ENCODE results near the gene CNOT1. TPM values are rescaled to one million over a fixed set of nuclear protein-coding genes. Genes with fewer than 3 reads are reported as not detected.

CNOT1 gene
- total and polyA plus RNA-seq, 10 of the 15 experiments (the other 5 are each of a cell fraction or from before 2014, with no cell fraction given): 101 to 246 (median 175) TPM

DNA sequence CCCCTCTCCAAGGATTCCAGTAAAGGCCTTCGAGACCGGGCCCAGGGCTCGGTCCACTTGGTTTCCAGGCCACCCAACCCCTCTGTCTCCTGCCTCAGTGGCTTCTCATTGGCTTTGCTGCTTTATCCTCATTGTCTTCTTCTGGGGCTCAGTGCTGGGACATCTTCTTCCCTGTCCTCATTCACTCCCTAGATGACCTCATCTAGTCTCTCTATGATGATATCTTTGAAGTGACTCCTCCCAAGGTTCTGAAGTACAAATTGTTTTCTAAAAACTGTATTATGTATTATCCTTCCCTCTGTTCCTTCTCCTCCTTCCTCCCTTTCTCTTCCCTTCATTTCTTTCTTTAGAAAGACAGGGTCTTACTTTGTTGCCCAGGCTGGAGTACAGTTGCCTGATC is 156.8 kb downstream of the CNOT1 start:
- SMC1A ChIA-PET (ENCODE audit: uncharacterized antibody, unreplicated experiment): interaction anchor here (0.6 to 1.2 kb wide), 3 partner anchors 106 to 252 kb away, joined by 3 read pairs; no protein-coding TSS in a partner anchor

DNA sequence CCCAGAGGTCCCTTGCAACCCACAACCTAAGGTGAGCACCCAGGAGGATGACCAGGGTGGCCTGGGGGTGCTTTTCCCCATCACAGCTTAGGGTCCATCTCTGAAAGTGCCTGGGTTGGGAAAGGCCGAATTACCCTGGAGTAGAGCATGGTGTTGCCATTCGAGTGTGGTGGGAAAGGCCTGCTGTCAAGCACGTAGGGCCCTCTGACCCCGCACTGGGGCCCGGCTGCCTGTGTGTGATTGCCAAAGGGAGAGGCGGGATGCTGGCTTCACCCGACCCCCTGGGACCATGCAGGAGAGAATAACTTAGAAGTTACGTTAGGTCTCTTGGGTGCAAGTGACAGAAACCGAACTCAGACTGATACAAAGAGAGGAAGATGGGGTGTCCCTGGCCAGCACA is 157.4 kb downstream of the CNOT1 start:
- whole genome bisulfite sequencing (ENCODE audit: insufficient coverage, insufficient replicate concordance, low lambda C conversion rate, missing lambda C conversion rate): 25% methylated on average over 9 of the region's 9 CpGs
- no peak overlapping the region for H2AFZ ChIP-seq (ENCODE audit: control insufficient read depth, low read depth, low read length)
- ChIA-PET CTCF (no interaction called here), SMC1A (ENCODE audit: uncharacterized antibody, unreplicated experiment) (interaction anchor here (0.6 to 1.2 kb wide), 2 partner anchors 105 to 253 kb away, joined by 3 read pairs; no protein-coding TSS in a partner anchor), RAD21 (ENCODE audit: unreplicated experiment) (no interaction called here), POLR2A (no interaction called here)
- peaks cover 0 to 4% of the 10 kb centered on the region in 2 experiments; a peak in 2 of 4 replicates for H3K27me3 ChIP-seq (replicated peaks in 1 of 2; ENCODE audit: control insufficient read depth in 2 of 2, insufficient read depth in 2 of 2, low read length in 1 of 2)
- no peaks in the 10 kb centered on the region for H4K20me1 ChIP-seq (ENCODE audit: control insufficient read depth, insufficient read depth)
- TF ChIP-seq KAT2A (conservative IDR thresholded peaks at IDR 0.05; ENCODE audit: control insufficient read depth, low read depth, low read length): no peak
- no peak for TF ChIP-seq CBX5 (IDR thresholded peaks at IDR 0.05; ENCODE audit: low read depth)
- TF ChIP-seq MTA3 (IDR thresholded peaks at IDR 0.05; ENCODE audit: borderline replicate concordance, low read length): no peak
- TF ChIP-seq PAX8 (IDR thresholded peaks at IDR 0.05): no peak
- TF ChIP-seq NFYA (IDR thresholded peaks at IDR 0.05; ENCODE audit: borderline replicate concordance, low read depth, low read length): no peak
- TF ChIP-seq EP300 (IDR thresholded peaks at IDR 0.05; ENCODE audit: borderline replicate concordance in 1 of 2, control insufficient read depth in 1 of 2, low read depth in 2 of 2, low read length in 2 of 2): no peak
- TF ChIP-seq ZNF217 (IDR thresholded peaks at IDR 0.05): no peak
- TF ChIP-seq CHD1 (IDR thresholded peaks at IDR 0.05; ENCODE audit: low read depth, low read length): no peak
- TF ChIP-seq, protein P1, sequence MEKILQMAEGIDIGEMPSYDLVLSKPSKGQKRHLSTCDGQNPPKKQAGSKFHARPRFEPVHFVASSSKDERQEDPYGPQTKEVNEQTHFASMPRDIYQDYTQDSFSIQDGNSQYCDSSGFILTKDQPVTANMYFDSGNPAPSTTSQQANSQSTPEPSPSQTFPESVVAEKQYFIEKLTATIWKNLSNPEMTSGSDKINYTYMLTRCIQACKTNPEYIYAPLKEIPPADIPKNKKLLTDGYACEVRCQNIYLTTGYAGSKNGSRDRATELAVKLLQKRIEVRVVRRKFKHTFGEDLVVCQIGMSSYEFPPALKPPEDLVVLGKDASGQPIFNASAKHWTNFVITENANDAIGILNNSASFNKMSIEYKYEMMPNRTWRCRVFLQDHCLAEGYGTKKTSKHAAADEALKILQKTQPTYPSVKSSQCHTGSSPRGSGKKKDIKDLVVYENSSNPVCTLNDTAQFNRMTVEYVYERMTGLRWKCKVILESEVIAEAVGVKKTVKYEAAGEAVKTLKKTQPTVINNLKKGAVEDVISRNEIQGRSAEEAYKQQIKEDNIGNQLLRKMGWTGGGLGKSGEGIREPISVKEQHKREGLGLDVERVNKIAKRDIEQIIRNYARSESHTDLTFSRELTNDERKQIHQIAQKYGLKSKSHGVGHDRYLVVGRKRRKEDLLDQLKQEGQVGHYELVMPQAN (conservative IDR thresholded peaks at IDR 0.05): no peak
- no peak for TF ChIP-seq FOXM1 (IDR thresholded peaks at IDR 0.05; ENCODE audit: low read depth, low read length)
- TF ChIP-seq, protein P2, sequence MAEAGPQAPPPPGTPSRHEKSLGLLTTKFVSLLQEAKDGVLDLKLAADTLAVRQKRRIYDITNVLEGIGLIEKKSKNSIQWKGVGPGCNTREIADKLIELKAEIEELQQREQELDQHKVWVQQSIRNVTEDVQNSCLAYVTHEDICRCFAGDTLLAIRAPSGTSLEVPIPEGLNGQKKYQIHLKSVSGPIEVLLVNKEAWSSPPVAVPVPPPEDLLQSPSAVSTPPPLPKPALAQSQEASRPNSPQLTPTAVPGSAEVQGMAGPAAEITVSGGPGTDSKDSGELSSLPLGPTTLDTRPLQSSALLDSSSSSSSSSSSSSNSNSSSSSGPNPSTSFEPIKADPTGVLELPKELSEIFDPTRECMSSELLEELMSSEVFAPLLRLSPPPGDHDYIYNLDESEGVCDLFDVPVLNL (IDR thresholded peaks at IDR 0.05; ENCODE audit: low read depth, low read length): no peak
- TF ChIP-seq ZBED1 (IDR thresholded peaks at IDR 0.05; ENCODE audit: borderline replicate concordance): no peak
- no peak for TF ChIP-seq TARDBP (IDR thresholded peaks at IDR 0.05; ENCODE audit: borderline replicate concordance)
- TF ChIP-seq RAD21 (IDR thresholded peaks at IDR 0.05; ENCODE audit: insufficient read depth, low read depth, low read length): no peak
- no peak overlapping the region for H3K9ac ChIP-seq (ENCODE audit: control insufficient read depth, insufficient read depth, low read length)
- DNase-seq (ENCODE audit: low read depth, low spot score) (no peak), ATAC-seq (no peak), FAIRE-seq (no peak)
- no peaks in the 10 kb centered on the region for H3K9me3 ChIP-seq (replicated peaks; ENCODE audit: control insufficient read depth, insufficient read depth, low read length)
- intact Hi-C loops (cut with micrococcal nuclease; ENCODE audit: unreplicated experiment): no loop called here
- no peak overlapping the region for H3K27ac ChIP-seq (ENCODE audit: control insufficient read depth, insufficient read depth)
- H3K79me2 ChIP-seq (ENCODE audit: control insufficient read depth, insufficient read depth, low read length): no peaks in the 10 kb centered on the region
- H3K4me3 ChIP-seq: no peak overlapping the region
- in situ Hi-C loops (cut with MboI): no loop called here
- no peaks in the 10 kb centered on the region for H3K36me3 ChIP-seq (ENCODE audit: control insufficient read depth in 2 of 2, insufficient read depth in 2 of 2, low read length in 1 of 2)
- H3K4me2 ChIP-seq (ENCODE audit: control insufficient read depth, insufficient read depth): no peak overlapping the region
- BruUV-seq (replicated peaks): no TSS peak
- H3K4me1 ChIP-seq (ENCODE audit: control insufficient read depth, insufficient read depth, low read length): no peaks in the 10 kb centered on the region

More for the DNA sequence above, 156.8 kb downstream of the CNOT1 start:
- H3K36me3 ChIP-seq (ENCODE audit: control insufficient read depth in 2 of 2, insufficient read depth in 2 of 2, low read length in 1 of 2): no peaks in the 10 kb centered on the region
- FAIRE-seq (no peak), DNase-seq (ENCODE audit: low read depth, low spot score) (no peak), ATAC-seq (no peak)
- in situ Hi-C loops (cut with MboI): no loop called here
- H3K4me2 ChIP-seq (ENCODE audit: control insufficient read depth, insufficient read depth): no peak overlapping the region
- H3K27ac ChIP-seq (ENCODE audit: control insufficient read depth, insufficient read depth): no peak overlapping the region
- WGBS (ENCODE audit: insufficient coverage, insufficient replicate concordance, low lambda C conversion rate, missing lambda C conversion rate): 75% methylated on average over 3 of the region's 3 CpGs
- H3K4me3 ChIP-seq: no peak overlapping the region
- TF ChIP-seq ZBED1 (IDR thresholded peaks at IDR 0.05; ENCODE audit: borderline replicate concordance) (no peak), ASH2L (IDR thresholded peaks at IDR 0.05; ENCODE audit: borderline replicate concordance, low read depth) (no peak)
- H3K79me2 ChIP-seq (ENCODE audit: control insufficient read depth, insufficient read depth, low read length): no peaks in the 10 kb centered on the region
- RAD21 ChIA-PET (ENCODE audit: unreplicated experiment): interaction anchor here (1.3 kb wide), 1 partner anchor 15 kb away, joined by 4 read pairs; no protein-coding TSS in a partner anchor
- no peaks in the 10 kb centered on the region for H3K4me1 ChIP-seq (ENCODE audit: control insufficient read depth, insufficient read depth, low read length)
- POLR2A ChIA-PET: interaction anchor here (0.6 kb wide), 1 partner anchor 14 kb away, joined by 3 read pairs; no protein-coding TSS in a partner anchor
- no peak overlapping the region for H2AFZ ChIP-seq (ENCODE audit: control insufficient read depth, low read depth, low read length)
- peaks cover 0 to 4% of the 10 kb centered on the region in 2 experiments; a peak in 2 of 4 replicates for H3K27me3 ChIP-seq (replicated peaks in 1 of 2; ENCODE audit: control insufficient read depth in 2 of 2, insufficient read depth in 2 of 2, low read length in 1 of 2)
- no peaks in the 10 kb centered on the region for H4K20me1 ChIP-seq (ENCODE audit: control insufficient read depth, insufficient read depth)
- no peak overlapping the region for H3K9ac ChIP-seq (ENCODE audit: control insufficient read depth, insufficient read depth, low read length)
- H3K9me3 ChIP-seq (replicated peaks; ENCODE audit: control insufficient read depth, insufficient read depth, low read length): no peaks in the 10 kb centered on the region
- CTCF ChIA-PET: interaction anchor here (0.7 to 1.0 kb wide), 3 partner anchors 27 to 952 kb away, joined by 3 read pairs; no protein-coding TSS in a partner anchor
- no TSS peak for BruUV-seq (replicated peaks)
- intact Hi-C loops (cut with micrococcal nuclease; ENCODE audit: unreplicated experiment): no loop called here
